H9 (cell line): ENCODE data around the gene NSMCE3. TPM values are rescaled to one million over a fixed set of nuclear protein-coding genes. Genes with fewer than 3 reads are reported as not detected.

ENCODE experiments used
- DNase-seq: peaks from one replicate; pipeline ENCODE4 v3.0.0-alpha.2; 2017
- H2AFZ ChIP-seq: one replicate; pipeline ENCODE4 v1.6.1; 2013; ENCODE audit warnings: mild to moderate bottlenecking, low read length, control low read depth, moderate library complexity
- H2AK5ac ChIP-seq: 2 replicates; pipeline ENCODE4 v1.6.1; 2013; ENCODE audit warnings: low read length, control low read depth, mixed read lengths; ENCODE audit not compliant: insufficient read length
- H2BK120ac ChIP-seq: one replicate; pipeline ENCODE4 v1.6.1; 2013; ENCODE audit warnings: low read depth, mild to moderate bottlenecking, low read length, control low read depth, inconsistent platforms; ENCODE audit not compliant: poor library complexity, severe bottlenecking
- H2BK12ac ChIP-seq: 2 replicates; pipeline ENCODE4 v1.6.1; 2013; ENCODE audit warnings: low read length, control low read depth, mixed read lengths, low read depth; ENCODE audit not compliant: insufficient read length
- H2BK15ac ChIP-seq: 2 replicates; pipeline ENCODE4 v1.6.1; 2013; ENCODE audit warnings: low read depth, low read length, control low read depth
- H2BK20ac ChIP-seq: one replicate; pipeline ENCODE4 v1.6.1; 2013; ENCODE audit warnings: low read depth, mild to moderate bottlenecking, low read length, control low read depth, inconsistent platforms; ENCODE audit not compliant: poor library complexity, severe bottlenecking
- H2BK5ac ChIP-seq: 2 replicates; pipeline ENCODE4 v1.6.1; 2013; ENCODE audit warnings: low read length, control low read depth, mixed read lengths; ENCODE audit not compliant: insufficient read length
- H3K14ac ChIP-seq: 2 replicates; pipeline ENCODE4 v1.6.1; 2013; ENCODE audit warnings: low read length, control low read depth; ENCODE audit not compliant: insufficient read depth
- H3K18ac ChIP-seq: 2 replicates; pipeline ENCODE4 v1.6.1; 2013; ENCODE audit warnings: low read depth, mild to moderate bottlenecking, mixed read lengths, low read length, control low read depth; ENCODE audit not compliant: insufficient read length
- H3K23ac ChIP-seq: 2 replicates; pipeline ENCODE4 v1.6.1; 2013; ENCODE audit warnings: low read length, control low read depth, mixed read lengths, low read depth; ENCODE audit not compliant: insufficient read length
- H3K23me2 ChIP-seq: 2 replicates; pipeline ENCODE4 v1.6.1; 2013; ENCODE audit warnings: low read depth, mild to moderate bottlenecking, mixed read lengths, low read length, control low read depth; ENCODE audit not compliant: insufficient read length, poor library complexity, severe bottlenecking
- H3K27ac ChIP-seq: 2 replicates; pipeline ENCODE4 v1.5.1; 2013; ENCODE audit warnings: low read length, control low read depth, mixed read lengths, low read depth; ENCODE audit not compliant: insufficient read length
- H3K27me3 ChIP-seq: 2 replicates; pipeline ENCODE4 v1.6.1; 2013; ENCODE audit warnings: low read length, control low read depth, inconsistent platforms; ENCODE audit not compliant: insufficient read depth
- H3K4ac ChIP-seq: 2 replicates; pipeline ENCODE4 v1.6.1; 2013; ENCODE audit warnings: low read depth, mild to moderate bottlenecking, control low read depth, inconsistent platforms, low read length, moderate library complexity
- H3K4me1 ChIP-seq: 2 replicates; pipeline ENCODE4 v1.6.1; 2013; ENCODE audit warnings: low read length, control low read depth, inconsistent platforms; ENCODE audit not compliant: insufficient read depth
- H3K4me2 ChIP-seq: 2 replicates; pipeline ENCODE4 v1.6.1; 2013; ENCODE audit warnings: low read length, control low read depth, mixed read lengths; ENCODE audit not compliant: insufficient read length, insufficient read depth
- H3K56ac ChIP-seq: 2 replicates; pipeline ENCODE4 v1.6.1; 2013; ENCODE audit warnings: low read depth, mild to moderate bottlenecking, mixed read lengths, low read length, control low read depth; ENCODE audit not compliant: insufficient read length
- H3K79me1 ChIP-seq: 2 replicates; pipeline ENCODE4 v1.6.1; 2013; ENCODE audit warnings: low read depth, mild to moderate bottlenecking, moderate library complexity, low read length, control low read depth, inconsistent platforms; ENCODE audit not compliant: insufficient read depth, poor library complexity, severe bottlenecking
- H3K79me2 ChIP-seq: 2 replicates; pipeline ENCODE4 v1.6.1; 2013; ENCODE audit warnings: low read length, control low read depth, inconsistent platforms; ENCODE audit not compliant: insufficient read depth
- H3K9ac ChIP-seq: 2 replicates; pipeline ENCODE4 v1.6.1; 2013; ENCODE audit warnings: low read length, control low read depth, mixed read lengths; ENCODE audit not compliant: insufficient read length; ENCODE audit errors: extremely low read depth
- H3K9me3 ChIP-seq: one replicate; pipeline ENCODE4 v1.6.1; 2013; ENCODE audit warnings: low read depth, low read length, inconsistent platforms; ENCODE audit not compliant: control insufficient read depth
- H3T11ph ChIP-seq: one replicate; pipeline ENCODE4 v1.6.1; 2013; ENCODE audit warnings: mild to moderate bottlenecking, low read length, control low read depth, inconsistent platforms
- H4K20me1 ChIP-seq: one replicate; pipeline ENCODE4 v1.6.1; 2013; ENCODE audit not compliant: control insufficient read depth, insufficient read length, insufficient read depth
- H4K5ac ChIP-seq: 2 replicates; pipeline ENCODE4 v1.6.1; 2013; ENCODE audit warnings: low read depth, mild to moderate bottlenecking, mixed read lengths, low read length, control low read depth; ENCODE audit not compliant: insufficient read length
- H4K8ac ChIP-seq: replicated peaks from 2 replicates; pipeline ENCODE4 v1.6.1; 2013; ENCODE audit warnings: low read length, control low read depth, mixed read lengths, low read depth; ENCODE audit not compliant: insufficient read length
- H4K91ac ChIP-seq: 2 replicates; pipeline ENCODE4 v1.6.1; 2013; ENCODE audit warnings: low read depth, mild to moderate bottlenecking, moderate library complexity, mixed read lengths, low read length, control low read depth; ENCODE audit not compliant: insufficient read length
- H3K27ac Mint-ChIP-seq, 3 experiments: 2 replicates in 2 of 3; 3 replicates in 1 of 3; pipeline ENCODE4 v1.8.0; 2020 to 2021; ENCODE audit warnings: mixed read lengths in 3 of 3, mild to moderate bottlenecking in 1 of 3, moderate library complexity in 1 of 3
- H3K27me3 Mint-ChIP-seq: 2 replicates; pipeline ENCODE4 v1.8.0; 2021; ENCODE audit warnings: low read depth, mild to moderate bottlenecking, moderate library complexity, mixed read lengths
- H3K36me3 Mint-ChIP-seq, 3 experiments: 2 replicates in 2 of 3; 3 replicates in 1 of 3; pipeline ENCODE4 v1.8.0; 2020 to 2021; ENCODE audit warnings: low read depth in 3 of 3, mixed read lengths in 3 of 3; ENCODE audit not compliant: insufficient read depth in 1 of 3
- H3K4me1 Mint-ChIP-seq, 2 experiments: 2 replicates each; pipeline ENCODE4 v1.8.0; 2020; ENCODE audit warnings: mixed read lengths in 2 of 2
- H3K4me3 Mint-ChIP-seq, 2 experiments: 2 replicates in 1 of 2; 3 replicates in 1 of 2; pipeline ENCODE4 v1.8.0; 2020 to 2021; ENCODE audit warnings: mild to moderate bottlenecking in 2 of 2, mixed read lengths in 2 of 2, moderate library complexity in 1 of 2
- H3K9me3 Mint-ChIP-seq, 2 experiments: 2 replicates in 1 of 2; 3 replicates in 1 of 2; pipeline ENCODE4 v1.8.0; 2020; ENCODE audit warnings: mild to moderate bottlenecking in 2 of 2, mixed read lengths in 2 of 2, moderate library complexity in 1 of 2
- CTCF ChIP-seq: fragments of 200-600 bp; sonication (generic); conservative IDR thresholded peaks from 3 replicates; pipeline ENCODE4 v1.8.0; 2021; ENCODE audit warnings: antibody characterized with exemption, mild to moderate bottlenecking
- WGBS: extraction: QIAGEN DNeasy Blood & Tissue Kit; methylation state at CpG from one replicate; pipeline ENCODE4 v1.1.7; 2013; ENCODE audit warnings: missing lambda C conversion rate, low lambda C conversion rate, mixed read lengths; ENCODE audit not compliant: insufficient read length; ENCODE audit errors: extremely low coverage; 5-methylcytosine and 5-hydroxymethylcytosine counted together
- total RNA-seq: library from RNA; stranded (reverse); gene quantifications from 2 replicates; pipeline ENCODE4 v1.2.1, GENCODE V29; 2021

NSMCE3 gene
- total RNA-seq, 1 experiment from 2014 or later: 6.9 TPM

DNA sequence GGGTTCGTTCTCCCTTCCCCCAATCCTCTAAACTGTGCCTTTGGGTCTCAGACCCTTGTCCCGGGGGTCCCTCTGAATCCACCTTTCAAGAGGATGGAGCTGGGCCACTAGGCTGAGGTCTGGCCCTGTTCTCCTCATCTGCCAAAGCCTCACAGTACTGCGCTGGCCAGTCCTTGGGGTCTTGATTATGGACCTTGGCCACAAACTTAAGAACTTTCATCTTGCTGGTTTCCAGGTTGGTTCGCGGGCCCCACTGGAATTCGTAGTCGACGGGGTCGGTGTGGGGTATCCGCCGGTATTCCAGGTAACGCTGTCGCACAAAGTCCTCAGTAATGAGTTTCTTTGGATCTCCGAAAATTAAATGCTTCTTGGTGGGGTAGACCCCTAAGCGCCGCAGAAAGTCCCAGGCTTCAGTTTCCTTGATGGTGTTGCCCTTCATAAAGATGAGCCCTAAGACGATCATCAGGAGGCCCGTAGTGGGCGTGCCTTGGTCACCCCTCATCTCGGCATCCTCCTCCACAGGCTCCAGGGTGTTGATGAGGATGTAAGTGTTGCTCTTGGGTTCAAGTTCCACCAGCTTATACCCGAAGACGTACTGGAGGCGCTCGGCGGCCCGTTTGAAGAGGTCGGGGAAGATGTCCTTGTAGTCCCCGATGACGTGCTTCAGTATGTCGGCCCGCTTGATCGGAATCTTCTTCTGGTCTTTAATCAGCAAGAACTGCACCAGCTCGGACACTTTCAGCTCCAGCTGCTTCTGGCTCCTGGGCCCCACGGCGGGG, 727 bp downstream of the NSMCE3 start:
- no peak overlapping the region for H3K14ac ChIP-seq
- peak; percentile 57 for DNase-seq
- H2BK5ac ChIP-seq: no peak overlapping the region
- no peaks in the 10 kb centered on the region for H3K9me3 ChIP-seq
- H3K4me1 Mint-ChIP-seq: peaks cover 33 to 37% of the 10 kb centered on the region in 2 experiments
- no peak overlapping the region for H3K18ac ChIP-seq
- no peaks in the 10 kb centered on the region for H3K36me3 Mint-ChIP-seq
- H3T11ph ChIP-seq: no peak overlapping the region
- no peak overlapping the region for H3K56ac ChIP-seq
- no peak overlapping the region for H2BK12ac ChIP-seq
- no peak overlapping the region for H2BK20ac ChIP-seq
- no peaks in the 10 kb centered on the region for H3K9me3 Mint-ChIP-seq
- H3K79me2 ChIP-seq: peaks cover 1% of the 10 kb centered on the region; the same call in 1 of the 2 replicates
- H3K23me2 ChIP-seq: peaks cover 12% of the 10 kb centered on the region
- no peak overlapping the region for H4K5ac ChIP-seq
- no peak overlapping the region for H2BK15ac ChIP-seq
- H3K4me2 ChIP-seq: peak overlapping the region; percentile 60
- no peaks in the 10 kb centered on the region for H3K79me1 ChIP-seq
- peak overlapping the region; percentile 73 to 98 (median 89); a peak in 3 of 7 replicates for H3K27ac Mint-ChIP-seq
- peak overlapping the region; percentile 50 for H3K9ac ChIP-seq
- H2AFZ ChIP-seq: no peak overlapping the region
- H3K27me3 ChIP-seq: no peaks in the 10 kb centered on the region
- H3K4me3 Mint-ChIP-seq: peak overlapping the region; percentile 95 to 99
- H3K23ac ChIP-seq: no peak overlapping the region
- no peak overlapping the region for H3K27ac ChIP-seq
- no peak overlapping the region for H4K91ac ChIP-seq
- no peaks in the 10 kb centered on the region for H4K20me1 ChIP-seq
- no peak overlapping the region for H2BK120ac ChIP-seq
- H3K27me3 Mint-ChIP-seq: no peaks in the 10 kb centered on the region
- H2AK5ac ChIP-seq: no peak overlapping the region
- H4K8ac ChIP-seq: no peak overlapping the region
- WGBS: no CpG with 5 or more reads among the region's 35 CpGs
- H3K4ac ChIP-seq: no peak overlapping the region
- H3K4me1 ChIP-seq: peaks cover 1% of the 10 kb centered on the region; the same call in 1 of the 2 replicates
- no peak for TF ChIP-seq CTCF
